Mesenchymal stem cell (in vitro differentiated cells and primary cell): ENCODE data around the gene MYL5.

Source experiments
- DNase-seq: peaks from one replicate; pipeline ENCODE4 v3.0.0-alpha.2; 2013
- H2AFZ ChIP-seq: one replicate; pipeline ENCODE4 v1.6.1; 2013; ENCODE audit warnings: low read depth, mild to moderate bottlenecking, control low read depth, inconsistent platforms, low read length, moderate library complexity
- H2AK5ac ChIP-seq: 2 replicates; pipeline ENCODE4 v1.6.1; 2013; ENCODE audit warnings: low read length, moderate library complexity, mild to moderate bottlenecking, inconsistent platforms; ENCODE audit not compliant: severe bottlenecking
- H2BK120ac ChIP-seq: one replicate; pipeline ENCODE4 v1.6.1; 2013; ENCODE audit warnings: low read depth, mild to moderate bottlenecking, inconsistent platforms, low read length, moderate library complexity
- H2BK12ac ChIP-seq, 2 experiments: one replicate each; pipeline ENCODE4 v1.6.1; 2013; ENCODE audit warnings: inconsistent platforms in 2 of 2, low read length in 2 of 2, mild to moderate bottlenecking in 2 of 2, moderate library complexity in 2 of 2, control low read depth in 1 of 2
- H2BK15ac ChIP-seq: one replicate; pipeline ENCODE4 v1.6.1; 2013; ENCODE audit warnings: mild to moderate bottlenecking, low read depth, inconsistent platforms; ENCODE audit not compliant: poor library complexity, severe bottlenecking
- H2BK5ac ChIP-seq: 2 replicates; pipeline ENCODE4 v1.6.1; 2013; ENCODE audit warnings: low read depth, mild to moderate bottlenecking, low read length, control low read depth, inconsistent platforms; ENCODE audit not compliant: poor library complexity, severe bottlenecking
- H3K14ac ChIP-seq, 2 experiments: one replicate each; pipeline ENCODE4 v1.6.1; 2013; ENCODE audit warnings: inconsistent platforms in 2 of 2, low read length in 2 of 2, control low read depth in 1 of 2, mild to moderate bottlenecking in 1 of 2, moderate library complexity in 1 of 2
- H3K18ac ChIP-seq, 2 experiments: one replicate each; pipeline ENCODE4 v1.6.1; 2013; ENCODE audit warnings: inconsistent platforms in 2 of 2, low read length in 2 of 2, control low read depth in 1 of 2, low read depth in 1 of 2, mild to moderate bottlenecking in 1 of 2
- H3K23ac ChIP-seq, 2 experiments: one replicate each; pipeline ENCODE4 v1.6.1; 2013; ENCODE audit warnings: inconsistent platforms in 2 of 2, low read length in 2 of 2, mild to moderate bottlenecking in 2 of 2, moderate library complexity in 2 of 2, control low read depth in 1 of 2
- H3K27ac ChIP-seq: 2 replicates; pipeline ENCODE4 v1.5.1; 2013; ENCODE audit warnings: mild to moderate bottlenecking, moderate library complexity, low read length, control low read depth, inconsistent platforms; ENCODE audit not compliant: poor library complexity, severe bottlenecking
- H3K27me3 ChIP-seq, 2 experiments: 2 replicates each; pipeline versions ENCODE4 v1.6.1 to v1.7.0; 2013; ENCODE audit warnings: low read length in 2 of 2, mild to moderate bottlenecking in 2 of 2, moderate library complexity in 2 of 2, control low read depth in 1 of 2, inconsistent platforms in 1 of 2; ENCODE audit not compliant: control insufficient read depth in 1 of 2, insufficient read depth in 1 of 2
- H3K36me3 ChIP-seq, 2 experiments: 2 replicates each; pipeline versions ENCODE4 v1.6.1 to v1.7.0; 2013; ENCODE audit warnings: low read length in 2 of 2, control low read depth in 1 of 2, inconsistent platforms in 1 of 2, low read depth in 1 of 2, mild to moderate bottlenecking in 1 of 2; ENCODE audit not compliant: insufficient read depth in 2 of 2, control insufficient read depth in 1 of 2
- H3K4ac ChIP-seq, 2 experiments: one replicate each; pipeline ENCODE4 v1.6.1; 2013; ENCODE audit warnings: inconsistent platforms in 2 of 2, low read length in 2 of 2, mild to moderate bottlenecking in 2 of 2, moderate library complexity in 2 of 2, control low read depth in 1 of 2, low read depth in 1 of 2
- H3K4me1 ChIP-seq: 2 replicates; pipeline ENCODE4 v1.6.1; 2013; ENCODE audit warnings: low read depth, low read length, control low read depth; ENCODE audit not compliant: control insufficient read depth, insufficient read depth
- H3K4me2 ChIP-seq: 2 replicates; pipeline ENCODE4 v1.6.1; 2013; ENCODE audit warnings: low read length, mild to moderate bottlenecking, inconsistent platforms; ENCODE audit not compliant: poor library complexity, severe bottlenecking
- H3K4me3 ChIP-seq, 2 experiments: 2 replicates each; pipeline versions ENCODE4 v1.5.1 to v1.7.0; 2013; ENCODE audit warnings: low read length in 2 of 2, mild to moderate bottlenecking in 2 of 2, control low read depth in 1 of 2, low read depth in 1 of 2; ENCODE audit not compliant: insufficient read depth in 1 of 2
- H3K79me1 ChIP-seq: replicated peaks from 2 replicates; pipeline ENCODE4 v1.6.1; 2013; ENCODE audit warnings: mild to moderate bottlenecking, control low read depth, low read length, inconsistent platforms; ENCODE audit not compliant: poor library complexity, severe bottlenecking
- H3K9ac ChIP-seq: 2 replicates; pipeline ENCODE4 v1.7.0; 2013; ENCODE audit warnings: mild to moderate bottlenecking, low read length, moderate library complexity
- H3K9me3 ChIP-seq: 2 replicates; pipeline ENCODE4 v1.7.0; 2013; ENCODE audit warnings: mild to moderate bottlenecking, low read length; ENCODE audit not compliant: control insufficient read depth
- H4K8ac ChIP-seq: one replicate; pipeline ENCODE4 v1.6.1; 2013; ENCODE audit warnings: inconsistent platforms, mild to moderate bottlenecking, low read length, moderate library complexity
- H4K91ac ChIP-seq: one replicate; pipeline ENCODE4 v1.6.1; 2013; ENCODE audit warnings: mild to moderate bottlenecking, low read length, inconsistent platforms
- WGBS: methylation state at CpG from one replicate; pipeline ENCODE4 v1.1.7; 2013; ENCODE audit warnings: mixed read lengths; 5-methylcytosine and 5-hydroxymethylcytosine counted together

The MYL5 gene

GRCh38 chr4:653831-654502 is 20.4 kb upstream of the MYL5 start:
- Histone ChIP-seq H3K4me3 (no peak overlapping the region), H3K23ac (no peak overlapping the region), H3K4ac (no peak overlapping the region), H2BK15ac (no peak overlapping the region), H2BK12ac (no peak overlapping the region), H3K4me1 (peaks cover 1% of the 10 kb centered on the region), H3K36me3 (no peaks in the 10 kb centered on the region), H4K91ac (no peak overlapping the region), H2AK5ac (no peak overlapping the region), H3K27me3 (peaks cover 0 to 57% of the 10 kb centered on the region in 2 experiments), H3K4me2 (no peak overlapping the region), H2BK5ac (no peak overlapping the region), H3K9ac (no peak overlapping the region), H2BK120ac (no peak overlapping the region), H3K79me1 (no peaks in the 10 kb centered on the region), H3K9me3 (no peaks in the 10 kb centered on the region), H2AFZ (no peak overlapping the region), H3K27ac (no peak overlapping the region), H3K14ac (no peak overlapping the region), H3K18ac (no peak overlapping the region), H4K8ac (no peak overlapping the region)
- 94% methylated on average over 28 of the region's 29 CpGs for WGBS
- no peak for DNase-seq

- Histone ChIP-seq H3K79me1 (no peaks in the 10 kb centered on the region), H2BK12ac (no peak overlapping the region), H4K8ac (no peak overlapping the region), H2BK15ac (no peak overlapping the region), H3K4ac (no peak overlapping the region), H3K9me3 (no peaks in the 10 kb centered on the region), H3K4me1 (peaks cover 1% of the 10 kb centered on the region), H2AFZ (no peak overlapping the region), H3K36me3 (no peaks in the 10 kb centered on the region), H3K27ac (no peak overlapping the region), H3K9ac (no peak overlapping the region), H2BK5ac (no peak overlapping the region), H3K27me3 (peaks cover 0 to 53% of the 10 kb centered on the region in 2 experiments), H3K14ac (no peak overlapping the region), H3K4me2 (no peak overlapping the region), H3K18ac (no peak overlapping the region), H3K4me3 (no peak overlapping the region), H2AK5ac (no peak overlapping the region), H2BK120ac (no peak overlapping the region), H3K23ac (no peak overlapping the region), H4K91ac (no peak overlapping the region)
- 94% methylated on average over 17 of the region's 17 CpGs for whole genome bisulfite sequencing
- DNase-seq, result no peak
Measured at GRCh38 chr4:654503-654845, 19.9 kb upstream of the MYL5 start.

- no peak overlapping the region for H3K4ac ChIP-seq
- no peaks in the 10 kb centered on the region for H3K36me3 ChIP-seq
- no peak overlapping the region for H4K91ac ChIP-seq
- no peak overlapping the region for H2BK120ac ChIP-seq
- H3K27me3 ChIP-seq, result peaks cover 0 to 48% of the 10 kb centered on the region in 2 experiments
- peaks cover 1% of the 10 kb centered on the region for H3K4me1 ChIP-seq
- H4K8ac ChIP-seq, result no peak overlapping the region
- no peak overlapping the region for H2AK5ac ChIP-seq
- no peak overlapping the region for H3K23ac ChIP-seq
- DNase-seq, result no peak
- H3K79me1 ChIP-seq, result no peaks in the 10 kb centered on the region
- no peak overlapping the region for H2BK15ac ChIP-seq
- no peak overlapping the region for H3K14ac ChIP-seq
- H3K9ac ChIP-seq, result no peak overlapping the region
- no peak overlapping the region for H2BK12ac ChIP-seq
- H2BK5ac ChIP-seq, result no peak overlapping the region
- H3K4me3 ChIP-seq, result no peak overlapping the region
- H3K27ac ChIP-seq, result no peak overlapping the region
- 78% methylated on average over 17 of the region's 17 CpGs for WGBS
- no peak overlapping the region for H2AFZ ChIP-seq
- no peaks in the 10 kb centered on the region for H3K9me3 ChIP-seq
- no peak overlapping the region for H3K4me2 ChIP-seq
- H3K18ac ChIP-seq, result no peak overlapping the region
Measured at GRCh38 chr4:654871-655463, 19.4 kb upstream of the MYL5 start.

GRCh38 chr4:655464-656151 is 18.7 kb upstream of the MYL5 start:
- 89% methylated on average over 23 of the region's 26 CpGs for WGBS
- Histone ChIP-seq H3K4me2 (no peak overlapping the region), H3K36me3 (no peaks in the 10 kb centered on the region), H2BK12ac (no peak overlapping the region), H3K4ac (no peak overlapping the region), H3K23ac (no peak overlapping the region), H4K8ac (no peak overlapping the region), H3K9ac (no peak overlapping the region), H2AFZ (no peak overlapping the region), H3K9me3 (no peaks in the 10 kb centered on the region), H3K27me3 (peaks cover 0 to 42% of the 10 kb centered on the region in 2 experiments), H3K4me3 (no peak overlapping the region), H2BK120ac (no peak overlapping the region), H3K79me1 (no peaks in the 10 kb centered on the region), H2AK5ac (no peak overlapping the region), H3K4me1 (peaks cover 1% of the 10 kb centered on the region), H2BK5ac (no peak overlapping the region), H4K91ac (no peak overlapping the region), H3K18ac (no peak overlapping the region), H2BK15ac (no peak overlapping the region), H3K27ac (no peak overlapping the region), H3K14ac (no peak overlapping the region)
- no peak for DNase-seq
